ENCODE results near the gene PRM1.

PRM1 gene

DNA sequence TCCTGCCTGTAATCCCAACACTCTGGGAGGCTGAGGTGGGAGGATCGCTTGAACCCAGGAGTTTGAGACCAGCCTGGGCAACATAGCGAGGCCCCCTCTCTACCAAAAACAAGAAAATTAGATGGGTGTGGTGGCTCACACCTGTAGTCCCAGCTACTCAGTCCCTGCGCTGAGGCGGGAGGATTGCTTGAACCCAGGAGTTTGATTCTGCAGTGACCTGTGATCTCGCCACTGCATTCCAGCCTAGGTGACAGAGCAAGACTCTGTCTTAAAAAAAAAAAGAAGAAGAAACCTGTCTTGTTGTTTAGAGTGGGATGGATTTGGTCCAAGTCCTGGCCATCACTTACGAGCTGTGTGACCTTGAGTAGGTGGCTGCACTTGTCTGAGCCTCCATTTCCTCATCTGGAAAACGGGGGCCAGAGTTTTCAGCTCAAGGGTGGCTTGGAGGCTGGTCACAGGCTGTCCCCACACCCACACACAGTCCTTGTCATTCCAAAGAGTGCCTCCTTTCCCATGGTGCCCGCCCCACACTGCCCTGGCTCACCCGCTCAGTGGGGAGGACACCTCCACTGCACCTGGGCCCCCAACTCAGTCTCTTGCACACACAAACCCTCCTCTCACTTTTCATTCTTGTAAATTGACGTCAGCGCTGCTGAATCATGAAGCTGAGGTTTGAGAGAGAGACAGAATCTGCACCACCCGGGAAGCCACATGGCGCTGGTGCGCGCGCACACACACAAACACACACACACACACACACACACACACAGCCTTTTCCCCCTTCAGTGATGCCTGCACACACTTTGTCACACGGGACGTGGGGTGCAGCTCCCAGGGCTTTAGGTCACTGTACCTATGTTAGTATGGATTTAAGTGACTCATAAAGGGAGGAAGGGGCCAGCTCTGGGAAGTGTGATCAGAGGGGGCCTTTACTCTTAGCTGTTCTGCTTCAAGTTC lies 29.3 kb downstream of the PRM1 start:
- no peak for DNase-seq

DNA sequence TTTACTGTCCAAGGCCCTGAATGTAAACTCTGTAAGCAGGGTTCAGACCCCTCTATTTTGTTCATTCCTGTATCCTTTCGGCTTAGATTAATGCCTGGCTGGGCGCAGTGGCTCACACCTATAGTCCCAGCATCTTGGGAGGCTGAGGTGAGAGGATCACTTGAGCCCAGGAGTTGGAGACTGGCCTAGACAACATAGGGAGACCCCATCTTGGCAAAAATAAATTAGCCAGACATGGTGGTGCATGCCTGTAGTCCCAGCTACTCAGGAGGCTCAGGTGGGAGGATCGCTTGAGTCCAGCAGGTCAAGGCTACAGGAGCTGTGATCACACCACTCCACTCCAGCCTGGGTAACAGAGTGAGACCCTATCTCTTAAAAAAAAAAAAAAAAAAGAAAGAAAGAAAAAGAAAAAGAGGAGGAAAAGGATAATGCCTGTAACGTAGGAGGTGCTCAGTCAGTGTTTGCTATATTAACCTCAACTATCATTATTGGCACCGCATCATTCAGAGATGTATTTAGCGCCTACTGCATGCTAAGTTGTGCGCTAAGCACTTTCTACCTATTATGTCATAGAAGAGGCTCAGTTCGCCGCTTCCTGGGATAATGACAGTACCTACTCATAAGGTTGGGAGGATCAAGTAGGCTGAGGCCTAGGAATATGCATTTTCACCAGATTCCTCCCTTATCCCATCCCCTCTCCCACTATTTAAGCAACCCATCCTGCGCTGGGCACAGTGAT lies 30.2 kb downstream of the PRM1 start:
- DNase-seq, result no peak

DNA sequence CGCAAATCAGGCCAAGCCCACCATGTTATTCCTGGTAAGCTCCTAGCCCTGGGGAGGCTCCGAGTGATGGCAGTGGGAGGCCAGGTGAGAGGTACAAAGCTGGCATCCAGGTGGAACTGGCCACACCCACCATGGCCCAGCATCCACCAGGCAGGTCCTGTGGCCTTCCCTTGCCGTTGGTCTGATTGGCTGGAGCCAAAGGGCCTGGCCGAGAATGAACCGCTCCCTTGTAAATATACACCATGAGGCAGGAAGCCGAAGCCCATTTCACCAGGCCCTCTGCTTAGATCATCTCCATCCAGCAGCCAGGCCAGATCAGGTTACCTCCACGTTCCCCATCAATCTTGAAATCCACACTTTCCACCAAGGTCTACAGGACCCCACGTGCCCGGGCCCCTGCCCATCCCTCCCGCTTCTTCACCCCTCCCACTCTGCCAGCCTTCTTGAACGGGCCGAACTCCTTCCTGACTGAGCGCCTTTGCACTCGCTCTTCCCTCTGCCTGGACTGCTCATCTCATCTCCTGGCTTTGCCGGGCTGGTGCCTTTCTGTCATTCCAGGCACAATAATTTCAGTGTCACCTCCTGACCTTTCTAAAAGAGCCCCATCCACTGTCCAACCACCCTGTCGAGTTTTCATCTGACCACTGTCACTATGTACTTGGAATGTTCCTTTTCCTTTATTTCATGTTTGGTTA lies 30.9 kb downstream of the PRM1 start:
- no peak for DNase-seq

DNA sequence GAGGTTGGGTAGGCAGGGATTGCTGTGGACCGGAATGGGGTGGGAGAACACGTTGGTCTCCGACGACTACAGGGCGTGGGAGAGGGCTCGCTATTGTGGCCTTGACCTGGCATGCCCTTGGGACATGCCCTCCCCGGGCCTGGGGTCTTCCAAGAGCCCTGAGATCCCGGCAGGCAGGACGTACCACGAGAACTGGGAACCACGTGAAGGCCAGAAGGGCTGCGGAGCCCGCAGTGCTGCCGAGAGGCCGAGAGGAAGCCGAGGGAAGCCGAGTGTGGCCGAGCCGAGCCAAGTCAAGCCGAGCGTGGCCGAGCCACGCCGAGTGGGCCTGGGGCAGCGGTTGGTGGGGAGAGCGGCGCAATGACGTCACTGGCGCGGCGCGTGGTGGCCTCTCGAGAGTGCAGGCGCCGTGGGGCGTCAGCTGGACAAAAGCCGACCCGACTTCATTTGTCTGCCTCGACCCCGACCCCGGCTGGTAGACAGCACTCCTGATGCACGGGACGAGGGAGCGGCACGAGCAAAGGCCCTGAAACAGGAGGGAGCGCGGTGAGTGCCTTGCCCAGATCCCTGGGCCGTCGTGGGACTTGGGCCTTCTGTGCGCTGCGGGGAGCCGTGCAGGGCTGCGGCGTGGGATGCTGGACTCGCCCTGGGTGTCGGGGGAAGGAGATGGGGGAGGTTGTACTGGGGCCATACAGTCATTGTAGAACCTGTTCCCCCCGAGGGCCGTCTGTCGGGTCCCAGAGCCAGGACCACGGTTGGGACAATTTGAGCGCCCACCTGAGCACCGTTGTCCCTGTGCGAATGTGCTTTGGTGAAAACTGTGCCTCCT lies 31.7 kb downstream of the PRM1 start:
- DNase-seq, result no peak

DNA sequence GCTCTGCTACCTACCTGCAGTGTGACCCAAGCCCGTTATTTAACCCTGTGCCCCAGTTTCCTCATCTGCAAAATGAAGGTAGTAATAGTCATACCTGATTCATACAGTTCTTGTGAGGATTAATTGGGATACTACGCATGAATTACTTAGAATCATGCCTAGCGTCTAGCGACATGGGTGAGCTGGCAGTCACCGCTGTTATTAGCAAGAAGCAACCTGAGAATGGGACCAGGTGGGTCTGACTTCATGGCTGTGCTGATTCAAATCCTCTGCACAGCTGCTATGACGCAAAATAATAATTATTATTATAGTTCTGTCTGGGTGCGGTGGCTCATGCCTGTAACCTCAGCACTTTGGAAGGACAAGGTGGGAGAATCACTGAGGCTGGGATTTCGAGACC lies 33.0 kb downstream of the PRM1 start:
- no peak for DNase-seq

DNA sequence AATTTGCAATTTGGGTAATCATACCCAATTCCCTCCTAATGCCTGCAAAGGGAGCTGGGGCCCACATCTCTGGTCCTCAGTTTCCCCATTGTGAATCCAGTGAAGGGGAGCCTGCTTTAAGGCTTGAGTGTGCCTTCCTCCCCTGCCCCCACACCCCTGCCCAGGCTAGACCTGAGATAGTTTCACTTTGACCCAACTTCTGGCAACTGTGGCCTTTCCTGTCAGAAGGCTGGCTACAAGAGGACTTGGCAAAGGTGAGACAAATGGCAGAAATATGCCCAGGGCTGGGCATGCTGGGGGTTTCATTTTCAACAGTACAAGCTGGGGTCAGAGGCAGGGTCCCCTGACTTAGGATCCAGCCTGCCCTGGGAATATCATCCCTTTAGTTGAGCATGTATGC lies 35.1 kb downstream of the PRM1 start:
- DNase-seq, result no peak

DNA sequence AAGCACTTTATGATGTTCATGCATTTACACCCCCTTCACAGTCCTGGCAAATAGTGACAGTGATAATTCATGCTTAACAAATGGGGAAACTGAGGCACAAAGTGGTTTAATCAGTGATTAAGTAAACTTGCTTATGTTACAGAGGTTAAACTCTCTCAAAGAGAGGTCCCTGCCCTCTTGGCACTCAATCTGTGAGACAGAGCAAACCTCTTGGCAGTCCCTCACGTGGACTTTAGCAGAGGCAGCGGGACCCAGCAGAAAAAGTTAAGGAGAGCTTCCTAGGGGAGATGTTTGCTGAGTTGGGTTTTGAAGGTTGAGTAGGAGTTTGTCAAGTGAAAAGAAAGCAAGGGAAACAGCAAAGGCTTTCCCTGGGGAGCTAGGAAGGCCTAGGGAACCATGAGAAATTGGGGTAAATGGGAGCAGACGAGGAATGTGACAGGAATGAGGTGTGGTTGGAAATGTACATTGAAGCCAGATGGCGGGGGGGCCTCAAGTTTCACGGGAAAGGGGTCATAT lies 35.9 kb downstream of the PRM1 start:
- DNase-seq, result no peak

DNA sequence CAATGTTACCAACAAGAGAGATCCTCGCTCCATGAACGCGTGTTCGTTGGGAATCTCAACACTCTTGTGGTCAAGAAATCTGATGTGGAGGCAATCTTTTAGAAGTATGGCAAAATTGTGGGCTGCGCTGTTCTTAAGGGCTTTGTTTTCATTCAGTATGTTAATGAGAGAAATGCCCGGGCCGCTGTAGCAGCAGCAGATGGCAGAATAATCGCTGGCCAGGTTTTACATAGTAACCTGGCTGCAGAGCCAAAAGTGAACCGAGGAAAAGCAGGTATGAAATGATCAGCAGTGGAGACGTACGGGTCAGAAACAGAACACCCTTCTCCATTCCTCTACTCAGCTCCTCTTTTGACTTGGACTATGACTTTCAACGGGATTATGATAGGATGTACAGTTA lies 38.5 kb downstream of the PRM1 start:
- DNase-seq, result no peak

DNA sequence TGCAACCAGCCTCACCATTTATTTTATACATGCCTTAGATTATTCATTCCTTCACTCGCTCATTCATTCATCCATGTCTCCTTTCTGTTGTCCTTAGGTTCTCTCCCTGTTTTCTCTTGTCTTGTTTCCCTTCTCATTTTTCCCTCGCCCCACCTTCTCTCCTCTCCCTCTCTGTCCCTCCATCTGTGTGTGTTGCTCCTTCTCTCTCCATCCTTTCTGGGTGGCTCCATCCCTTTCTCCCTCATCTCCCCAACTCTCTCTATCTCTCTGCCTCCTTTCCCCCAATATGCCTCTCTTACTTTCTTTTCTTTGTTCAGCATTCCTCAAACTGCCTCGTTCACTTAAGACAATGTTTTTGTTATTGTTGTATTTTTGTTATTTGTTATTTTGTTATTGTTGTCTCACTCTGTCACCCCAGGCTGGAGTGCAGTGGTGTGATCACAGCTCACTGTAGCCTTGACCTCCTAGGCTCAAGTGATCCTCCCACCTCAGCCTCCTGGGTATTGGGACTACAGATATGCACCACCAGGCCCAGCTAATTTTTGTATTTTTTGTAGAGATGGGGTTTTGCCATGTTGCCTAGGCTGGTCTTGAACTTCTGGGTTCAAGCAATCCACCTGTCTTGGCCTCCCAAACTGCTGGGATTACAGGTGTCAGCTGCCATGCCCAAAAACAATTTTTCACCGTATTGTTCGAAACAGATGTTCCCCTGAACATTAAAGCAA lies 39.5 kb downstream of the PRM1 start:
- no peak for DNase-seq

DNA sequence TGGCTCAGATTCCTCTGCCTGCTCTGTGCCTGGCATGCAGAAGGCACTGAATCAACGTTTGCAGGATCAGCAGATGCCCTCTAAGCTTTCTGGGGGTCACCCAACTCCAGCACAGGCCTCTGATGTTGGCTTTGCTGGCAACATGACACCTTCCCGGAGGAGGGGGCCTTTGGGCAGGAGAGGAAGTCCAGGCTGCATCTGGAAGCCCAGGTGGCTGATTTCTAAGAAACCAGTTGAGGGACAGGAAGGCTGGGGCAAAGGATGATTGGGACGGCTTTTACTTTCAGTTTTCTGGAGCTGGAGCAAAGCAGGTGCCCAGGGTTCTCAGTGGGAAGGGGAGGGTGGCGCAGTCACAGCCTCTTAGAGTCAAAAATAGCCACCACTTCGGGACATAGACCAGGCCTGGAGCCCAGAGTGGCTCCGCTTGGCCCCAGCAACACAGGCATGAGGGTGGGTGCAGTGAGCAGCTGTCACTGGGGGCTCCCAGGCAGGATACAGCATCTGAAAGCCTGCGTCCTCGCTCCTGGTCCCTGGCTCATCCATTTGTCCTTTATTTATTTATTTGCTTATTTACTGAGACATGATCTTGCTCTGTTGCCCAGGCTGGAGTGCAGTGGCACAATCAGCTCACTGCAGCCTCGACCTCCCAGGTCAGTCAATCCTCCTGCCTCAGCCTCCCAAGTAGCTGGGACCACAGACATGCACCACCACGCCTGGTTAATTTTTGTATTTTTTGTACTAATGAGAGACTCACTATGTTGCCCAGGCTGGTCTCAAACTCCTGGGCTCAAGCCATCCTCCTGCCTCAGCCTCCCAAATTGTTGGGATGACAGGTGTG lies 40.3 kb downstream of the PRM1 start:
- DNase-seq, result no peak

DNA sequence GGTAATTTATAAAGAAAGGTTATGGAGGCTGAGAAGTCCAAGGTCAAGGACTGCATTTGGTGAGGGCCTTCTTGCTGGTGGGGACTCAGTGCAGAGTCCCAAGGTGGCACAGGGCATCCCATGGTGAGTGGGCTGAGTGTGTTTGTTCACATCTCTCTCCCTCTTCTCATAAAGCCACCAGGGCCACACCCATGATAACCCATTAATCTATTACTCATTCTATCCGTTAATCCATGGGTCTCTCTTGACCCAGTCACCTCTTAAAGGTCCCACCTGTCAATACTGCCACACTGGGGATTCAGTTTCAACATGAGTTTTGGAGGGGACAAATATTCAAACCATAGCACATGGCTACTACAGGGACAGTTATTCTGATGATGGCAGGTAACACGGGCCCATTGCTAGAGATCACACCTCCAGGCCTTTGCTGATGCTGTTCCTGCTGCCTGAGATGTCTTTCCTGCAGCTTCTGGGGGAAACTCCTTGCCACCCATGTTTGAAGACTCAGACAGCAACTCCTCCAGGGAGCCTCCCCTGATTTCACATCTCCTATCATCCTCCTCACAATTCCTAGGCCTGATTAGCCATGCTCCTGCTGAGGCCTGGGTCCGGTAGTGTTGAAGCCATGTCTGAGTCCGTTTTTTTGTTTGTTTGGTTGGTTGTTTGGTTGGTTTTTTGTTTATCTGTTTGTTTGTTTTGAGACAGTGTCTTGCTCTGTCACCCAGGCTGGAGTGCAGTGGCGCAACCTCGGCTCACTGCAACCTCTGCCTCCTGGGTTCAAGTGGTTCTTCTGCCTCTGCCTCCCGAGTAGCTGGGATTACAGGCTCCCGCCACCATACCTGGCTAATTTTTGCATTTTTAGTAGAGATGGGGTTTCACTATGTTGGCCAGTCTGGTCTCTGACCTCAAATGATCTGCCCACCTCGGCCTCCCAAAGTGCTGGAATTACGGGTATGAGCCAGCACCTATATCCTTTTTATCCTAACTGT lies 41.2 kb downstream of the PRM1 start:
- no peak for DNase-seq

DNA sequence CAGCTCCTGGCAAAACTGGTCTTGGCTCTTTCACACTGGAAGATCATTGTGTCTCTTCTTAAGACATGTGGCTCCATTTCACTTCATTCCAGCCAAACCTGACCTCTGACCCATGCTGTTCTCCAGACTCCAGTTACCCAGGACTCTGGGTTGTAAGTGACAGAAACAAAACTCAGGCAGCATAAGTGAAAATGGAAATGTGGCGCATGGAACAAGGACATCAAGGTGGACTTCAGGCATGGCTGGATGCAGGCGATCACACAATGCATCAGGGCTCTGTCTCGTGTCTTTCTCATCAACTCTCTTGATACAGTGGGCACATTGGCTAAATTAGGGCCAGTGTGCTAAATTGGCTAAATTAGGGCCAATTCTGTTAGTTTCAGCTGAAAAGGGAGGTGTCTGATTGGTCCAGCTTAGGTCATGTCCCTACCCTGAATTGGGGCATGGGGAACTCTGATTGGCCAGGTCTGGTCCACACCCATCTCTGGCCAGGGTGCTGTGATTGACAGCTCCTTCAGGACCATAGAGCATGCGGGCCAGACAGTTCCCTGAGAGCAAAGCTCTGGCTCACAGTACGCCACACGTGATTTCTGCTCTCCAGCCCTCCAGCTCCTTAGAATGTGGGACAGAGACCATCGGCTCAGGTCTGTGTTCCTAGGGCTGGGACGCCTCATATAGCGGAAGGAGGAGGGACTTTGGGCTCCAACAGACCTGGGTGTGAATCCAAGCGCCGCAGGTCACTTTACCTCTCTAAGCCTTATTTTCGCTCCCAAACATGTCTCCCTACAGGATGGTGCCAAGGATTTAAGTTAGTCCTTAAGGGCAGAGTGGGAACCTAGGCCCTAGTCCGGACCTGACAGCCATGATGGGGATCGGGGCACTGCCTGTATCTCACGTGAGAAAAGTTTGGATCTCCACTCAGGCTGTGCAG lies 42.6 kb downstream of the PRM1 start:
- no peak for DNase-seq

DNA sequence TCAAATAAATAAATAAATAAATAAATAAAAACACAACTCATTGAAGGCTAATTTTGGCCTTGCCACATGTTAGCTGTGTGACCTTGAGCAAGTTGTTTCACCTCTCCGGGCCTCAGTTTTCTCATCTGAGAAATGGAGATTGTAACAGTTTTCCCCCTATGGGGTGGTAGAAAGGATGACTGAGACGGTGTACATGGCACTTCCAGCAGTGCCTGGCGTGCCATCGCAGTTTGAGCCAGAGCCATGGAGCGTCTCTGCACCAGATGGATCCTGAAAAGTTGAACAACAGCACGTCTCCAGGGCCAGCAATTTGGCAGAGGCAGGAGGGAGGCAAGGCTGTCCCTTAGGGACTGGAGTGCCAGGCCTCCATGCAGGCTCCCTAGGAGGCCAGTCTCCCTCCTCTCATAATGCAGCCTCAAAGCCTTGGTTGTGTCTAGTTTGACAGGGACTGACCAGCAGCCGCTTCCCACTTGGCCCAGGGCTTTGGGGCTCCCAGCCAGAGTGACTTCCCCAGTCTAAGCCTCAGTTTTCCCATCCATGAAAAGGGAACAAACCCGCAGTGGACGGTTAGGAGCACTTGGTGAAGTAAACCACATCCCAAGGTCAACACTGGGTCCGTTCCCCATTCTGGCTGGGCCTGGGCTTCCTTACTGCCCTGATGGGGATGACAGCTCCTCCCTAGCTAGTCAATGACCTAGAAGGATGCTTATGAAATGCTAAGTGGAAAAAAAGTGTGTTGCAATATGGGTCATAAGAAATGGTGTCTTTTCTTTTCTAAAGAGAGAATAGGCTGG lies 44.5 kb downstream of the PRM1 start:
- no peak for DNase-seq

DNA sequence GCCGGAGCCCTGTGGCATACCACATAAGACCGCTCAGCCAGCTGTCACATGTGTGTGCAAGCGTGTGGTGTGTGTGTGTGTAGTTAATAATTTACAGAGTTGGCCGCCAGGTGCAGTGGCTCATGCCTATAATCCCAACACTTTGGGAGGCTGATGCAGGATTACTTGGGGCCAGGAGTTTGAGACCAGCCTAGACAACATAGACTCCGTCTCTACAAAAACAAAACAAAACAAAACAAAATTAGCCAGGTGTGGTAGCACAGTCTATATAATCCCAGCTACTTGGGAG lies 45.5 kb downstream of the PRM1 start:
- no peak for DNase-seq

DNA sequence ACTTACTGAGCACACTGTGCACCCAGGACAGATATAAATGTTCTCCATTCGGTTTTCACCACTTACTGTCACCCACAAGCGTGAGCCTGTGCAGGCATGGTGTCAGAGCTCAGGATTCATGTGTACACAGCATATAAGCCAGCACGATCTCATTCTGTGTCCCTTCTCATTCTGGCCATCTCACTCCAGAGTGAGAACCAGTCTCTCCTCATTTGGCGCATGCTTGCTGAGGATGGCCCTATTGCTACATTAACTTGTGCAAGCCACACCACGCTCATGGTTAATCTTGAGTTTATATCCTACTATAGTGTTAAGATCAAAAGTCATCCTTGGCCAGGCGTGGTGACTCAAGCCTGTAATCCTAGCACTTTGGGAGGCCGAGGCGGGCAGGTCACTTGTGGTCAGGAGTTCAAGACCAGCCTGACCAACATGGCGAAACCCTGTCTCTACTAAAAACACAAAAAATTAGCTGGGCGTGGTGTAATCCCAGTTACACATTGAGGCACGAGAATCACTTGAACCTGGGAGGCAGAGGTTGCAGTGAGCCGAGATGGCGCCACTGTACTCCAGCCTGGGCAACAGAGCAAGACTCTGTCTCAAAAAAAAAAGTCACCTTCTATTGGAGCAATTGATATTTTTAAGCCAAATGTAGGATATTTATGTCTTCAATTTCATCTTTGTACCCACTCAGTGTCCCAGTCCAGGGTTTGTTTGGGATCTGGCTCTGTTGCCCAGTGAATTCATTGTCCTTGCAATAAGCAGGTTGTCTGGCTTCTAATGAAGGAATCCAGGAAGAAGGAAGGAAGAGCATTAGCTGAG lies 46.0 kb downstream of the PRM1 start:
- DNase-seq, result no peak

DNA sequence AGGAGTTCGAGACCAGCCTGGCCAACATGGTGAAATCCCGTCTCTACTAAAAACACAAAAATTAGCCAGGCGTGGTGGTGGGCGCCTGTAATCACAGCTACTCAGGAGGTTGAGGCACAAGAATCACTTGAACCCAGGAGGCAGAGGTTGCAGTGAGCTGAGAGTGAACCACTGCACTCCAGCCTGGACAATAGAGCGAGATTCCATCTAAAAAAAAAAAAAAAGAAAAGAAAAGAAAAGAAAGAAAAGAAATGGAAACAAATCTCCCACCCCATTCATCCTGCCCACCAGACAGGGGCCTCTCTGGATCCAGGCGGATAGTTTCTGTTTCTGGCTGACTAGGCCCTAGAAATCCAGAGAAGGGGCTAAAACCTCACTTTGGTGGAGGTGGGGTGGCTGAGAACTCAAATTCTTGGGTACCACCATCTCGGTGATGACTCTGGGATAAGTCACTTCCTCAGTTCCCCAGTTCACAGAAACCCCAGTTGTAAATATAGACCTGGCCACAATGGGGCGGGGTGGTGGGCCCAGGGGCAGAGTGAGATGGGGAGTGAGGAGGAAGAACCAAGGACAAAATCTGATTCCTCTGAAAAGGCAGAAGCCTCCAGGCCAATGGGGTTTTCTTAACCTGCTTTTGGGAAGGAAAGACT lies 47.3 kb downstream of the PRM1 start:
- DNase-seq, result no peak
